HL-60 (cell line): ENCODE data around the gene PGM1.

Experiments used
- POLR2AphosphoS5 ChIP-seq: IDR thresholded peaks from 2 replicates; pipeline ENCODE4 v1.6.1; 2012; ENCODE audit warnings: low read depth
- TF ChIP-seq, protein P1 (sequence below): IDR thresholded peaks from one replicate; pipeline ENCODE4 v1.5.1; 2011; ENCODE audit warnings: low read length, control low read depth, inconsistent platforms; ENCODE audit not compliant: insufficient read depth

DNA sequence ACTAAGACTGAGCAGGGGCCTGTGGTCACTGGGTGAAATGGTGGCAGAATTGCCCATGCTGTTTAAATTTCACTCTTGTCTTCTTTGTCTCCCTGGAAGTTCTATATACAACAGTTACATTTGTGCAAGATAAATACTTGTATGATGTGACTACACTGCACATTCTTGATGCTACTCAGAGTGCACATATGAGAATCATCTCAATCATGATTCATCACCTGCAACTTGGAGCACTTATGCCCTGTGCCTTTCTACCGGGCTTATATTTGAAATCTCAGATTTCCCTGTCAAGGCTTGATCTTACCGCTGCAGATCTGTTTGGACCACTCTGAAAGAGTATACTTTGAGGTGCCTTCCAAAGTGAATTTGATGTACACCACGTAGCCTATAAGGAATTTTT, 10.6 kb downstream of the PGM1 start:
- TF ChIP-seq, protein P1, sequence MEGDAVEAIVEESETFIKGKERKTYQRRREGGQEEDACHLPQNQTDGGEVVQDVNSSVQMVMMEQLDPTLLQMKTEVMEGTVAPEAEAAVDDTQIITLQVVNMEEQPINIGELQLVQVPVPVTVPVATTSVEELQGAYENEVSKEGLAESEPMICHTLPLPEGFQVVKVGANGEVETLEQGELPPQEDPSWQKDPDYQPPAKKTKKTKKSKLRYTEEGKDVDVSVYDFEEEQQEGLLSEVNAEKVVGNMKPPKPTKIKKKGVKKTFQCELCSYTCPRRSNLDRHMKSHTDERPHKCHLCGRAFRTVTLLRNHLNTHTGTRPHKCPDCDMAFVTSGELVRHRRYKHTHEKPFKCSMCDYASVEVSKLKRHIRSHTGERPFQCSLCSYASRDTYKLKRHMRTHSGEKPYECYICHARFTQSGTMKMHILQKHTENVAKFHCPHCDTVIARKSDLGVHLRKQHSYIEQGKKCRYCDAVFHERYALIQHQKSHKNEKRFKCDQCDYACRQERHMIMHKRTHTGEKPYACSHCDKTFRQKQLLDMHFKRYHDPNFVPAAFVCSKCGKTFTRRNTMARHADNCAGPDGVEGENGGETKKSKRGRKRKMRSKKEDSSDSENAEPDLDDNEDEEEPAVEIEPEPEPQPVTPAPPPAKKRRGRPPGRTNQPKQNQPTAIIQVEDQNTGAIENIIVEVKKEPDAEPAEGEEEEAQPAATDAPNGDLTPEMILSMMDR = no peak
- no peak for TF ChIP-seq POLR2AphosphoS5
